BE2C (cell line): ENCODE results near the gene LRRC43.

ENCODE experiments used
- DNase-seq: peaks from one replicate; pipeline ENCODE4 v3.0.0-alpha.2; 2020
- H3K27me3 ChIP-seq: fragments of 250-450 bp; sonication (Bioruptor Pico); 2 replicates; pipeline ENCODE4 v1.5.1; 2020; ENCODE audit warnings: mild to moderate bottlenecking
- H3K36me3 ChIP-seq: fragments of 250-450 bp; sonication (Bioruptor Pico); 2 replicates; pipeline ENCODE4 v1.5.1; 2020; ENCODE audit warnings: mild to moderate bottlenecking
- H3K4me1 ChIP-seq: fragments of 250-450 bp; sonication (Bioruptor Pico); 2 replicates; pipeline ENCODE4 v1.5.1; 2020
- H3K4me3 ChIP-seq: 2 replicates; pipeline ENCODE4 v1.5.1; 2011; ENCODE audit warnings: low read depth, low read length
- H3K9me3 ChIP-seq: fragments of 250-450 bp; sonication (Bioruptor Pico); 2 replicates; pipeline ENCODE4 v1.5.1; 2020
- TF ChIP-seq, protein P1 (sequence below): IDR thresholded peaks from 2 replicates; pipeline ENCODE4 v1.5.1; 2012; ENCODE audit warnings: mild to moderate bottlenecking, low read depth, low read length

The LRRC43 gene

DNA sequence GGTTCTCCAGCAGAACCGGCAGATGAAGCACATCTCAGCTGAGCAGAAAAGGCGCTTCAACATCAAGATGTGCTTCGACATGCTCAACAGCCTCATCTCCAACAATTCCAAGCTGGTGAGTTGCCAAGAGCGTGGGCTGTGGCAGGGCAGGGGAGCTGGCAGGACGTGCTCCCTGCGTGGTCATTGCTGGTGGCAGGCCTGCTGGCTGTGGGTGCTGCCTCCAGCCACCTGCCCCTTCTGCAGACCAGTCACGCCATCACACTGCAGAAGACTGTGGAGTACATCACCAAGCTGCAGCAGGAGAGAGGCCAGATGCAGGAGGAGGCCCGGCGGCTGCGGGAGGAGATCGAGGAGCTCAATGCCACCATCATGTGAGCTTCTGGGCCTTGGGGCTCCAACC lies 44.7 kb upstream of the LRRC43 start:
- H3K4me3 ChIP-seq: no peak overlapping the region
- no peaks in the 10 kb centered on the region for H3K27me3 ChIP-seq
- H3K4me1 ChIP-seq: no peaks in the 10 kb centered on the region
- TF ChIP-seq, protein P1, sequence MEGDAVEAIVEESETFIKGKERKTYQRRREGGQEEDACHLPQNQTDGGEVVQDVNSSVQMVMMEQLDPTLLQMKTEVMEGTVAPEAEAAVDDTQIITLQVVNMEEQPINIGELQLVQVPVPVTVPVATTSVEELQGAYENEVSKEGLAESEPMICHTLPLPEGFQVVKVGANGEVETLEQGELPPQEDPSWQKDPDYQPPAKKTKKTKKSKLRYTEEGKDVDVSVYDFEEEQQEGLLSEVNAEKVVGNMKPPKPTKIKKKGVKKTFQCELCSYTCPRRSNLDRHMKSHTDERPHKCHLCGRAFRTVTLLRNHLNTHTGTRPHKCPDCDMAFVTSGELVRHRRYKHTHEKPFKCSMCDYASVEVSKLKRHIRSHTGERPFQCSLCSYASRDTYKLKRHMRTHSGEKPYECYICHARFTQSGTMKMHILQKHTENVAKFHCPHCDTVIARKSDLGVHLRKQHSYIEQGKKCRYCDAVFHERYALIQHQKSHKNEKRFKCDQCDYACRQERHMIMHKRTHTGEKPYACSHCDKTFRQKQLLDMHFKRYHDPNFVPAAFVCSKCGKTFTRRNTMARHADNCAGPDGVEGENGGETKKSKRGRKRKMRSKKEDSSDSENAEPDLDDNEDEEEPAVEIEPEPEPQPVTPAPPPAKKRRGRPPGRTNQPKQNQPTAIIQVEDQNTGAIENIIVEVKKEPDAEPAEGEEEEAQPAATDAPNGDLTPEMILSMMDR: no peak
- H3K36me3 ChIP-seq: peaks cover 52% of the 10 kb centered on the region
- no peak for DNase-seq
- H3K9me3 ChIP-seq: peaks cover 6% of the 10 kb centered on the region; the same call in 1 of the 2 replicates

DNA sequence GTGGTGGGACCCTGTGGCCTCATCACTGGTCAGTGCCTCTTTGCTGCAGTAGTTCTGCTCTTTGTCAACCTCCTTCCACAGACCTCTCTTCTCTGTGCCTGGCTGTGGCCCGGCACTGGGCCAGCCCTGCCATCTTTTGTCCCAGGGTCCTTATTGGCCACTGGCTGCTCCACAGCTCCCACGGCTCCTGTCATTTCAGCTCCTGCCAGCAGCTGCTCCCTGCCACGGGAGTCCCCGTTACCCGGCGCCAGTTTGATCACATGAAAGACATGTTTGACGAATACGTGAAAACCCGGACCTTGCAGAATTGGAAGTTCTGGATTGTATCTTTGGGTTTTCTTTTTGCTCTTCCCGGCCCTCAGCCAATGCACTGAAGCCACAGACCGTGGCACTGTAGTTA lies 44.3 kb upstream of the LRRC43 start:
- Histone ChIP-seq H3K27me3 (no peaks in the 10 kb centered on the region), H3K4me3 (no peak overlapping the region), H3K4me1 (no peaks in the 10 kb centered on the region), H3K36me3 (peaks cover 54% of the 10 kb centered on the region), H3K9me3 (peaks cover 6% of the 10 kb centered on the region; the same call in 1 of the 2 replicates)
- DNase-seq: no peak
- TF ChIP-seq, protein P1: no peak

DNA sequence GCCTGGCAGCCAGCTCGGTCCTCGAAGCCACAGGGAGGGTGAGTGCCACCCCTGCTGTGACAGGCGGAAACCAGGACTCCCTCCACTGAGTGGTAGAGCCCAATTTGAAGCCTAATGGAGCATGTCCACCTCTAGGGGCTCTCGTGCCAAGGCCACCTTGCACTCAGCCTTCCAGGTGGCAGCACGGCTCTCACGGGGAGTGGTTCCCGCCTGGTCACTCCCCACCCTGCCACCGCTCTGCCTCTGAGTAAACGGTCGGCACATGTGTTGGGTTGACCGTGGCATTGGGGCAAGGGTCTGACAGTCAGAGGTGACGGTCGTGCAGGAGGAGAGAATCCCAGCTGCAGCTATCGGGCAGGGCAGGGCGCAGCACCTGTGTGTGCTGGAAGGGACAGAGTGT lies 43.7 kb upstream of the LRRC43 start:
- no peak overlapping the region for H3K4me3 ChIP-seq
- H3K4me1 ChIP-seq: no peaks in the 10 kb centered on the region
- peaks cover 54% of the 10 kb centered on the region for H3K36me3 ChIP-seq
- H3K9me3 ChIP-seq: peaks cover 6% of the 10 kb centered on the region; the same call in 1 of the 2 replicates
- no peaks in the 10 kb centered on the region for H3K27me3 ChIP-seq
- no peak for DNase-seq
- TF ChIP-seq, protein P1: no peak

DNA sequence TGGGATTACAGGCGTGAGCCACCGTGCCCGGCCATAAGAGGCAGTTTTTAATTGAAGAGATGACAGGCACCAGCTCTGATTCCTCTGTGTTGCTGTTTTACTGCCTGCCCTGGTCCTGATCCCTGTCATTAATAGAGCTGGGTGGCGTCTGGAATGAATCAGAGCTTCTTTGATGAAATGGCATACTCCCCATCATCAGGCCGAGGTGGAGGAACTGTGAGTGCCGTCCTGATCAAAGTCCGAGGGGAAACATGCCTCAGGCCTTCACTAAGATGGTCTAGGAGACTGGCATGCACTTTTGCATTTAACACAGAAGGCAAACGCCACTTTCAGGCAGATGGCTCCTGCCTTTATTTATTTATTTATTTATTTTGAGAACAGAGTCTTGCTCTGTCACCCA lies 43.0 kb upstream of the LRRC43 start:
- Histone ChIP-seq H3K27me3 (no peaks in the 10 kb centered on the region), H3K4me3 (no peak overlapping the region), H3K4me1 (no peaks in the 10 kb centered on the region), H3K9me3 (peaks cover 6% of the 10 kb centered on the region; the same call in 1 of the 2 replicates), H3K36me3 (peaks cover 50% of the 10 kb centered on the region)
- no peak for DNase-seq
- TF ChIP-seq, protein P1: no peak

DNA sequence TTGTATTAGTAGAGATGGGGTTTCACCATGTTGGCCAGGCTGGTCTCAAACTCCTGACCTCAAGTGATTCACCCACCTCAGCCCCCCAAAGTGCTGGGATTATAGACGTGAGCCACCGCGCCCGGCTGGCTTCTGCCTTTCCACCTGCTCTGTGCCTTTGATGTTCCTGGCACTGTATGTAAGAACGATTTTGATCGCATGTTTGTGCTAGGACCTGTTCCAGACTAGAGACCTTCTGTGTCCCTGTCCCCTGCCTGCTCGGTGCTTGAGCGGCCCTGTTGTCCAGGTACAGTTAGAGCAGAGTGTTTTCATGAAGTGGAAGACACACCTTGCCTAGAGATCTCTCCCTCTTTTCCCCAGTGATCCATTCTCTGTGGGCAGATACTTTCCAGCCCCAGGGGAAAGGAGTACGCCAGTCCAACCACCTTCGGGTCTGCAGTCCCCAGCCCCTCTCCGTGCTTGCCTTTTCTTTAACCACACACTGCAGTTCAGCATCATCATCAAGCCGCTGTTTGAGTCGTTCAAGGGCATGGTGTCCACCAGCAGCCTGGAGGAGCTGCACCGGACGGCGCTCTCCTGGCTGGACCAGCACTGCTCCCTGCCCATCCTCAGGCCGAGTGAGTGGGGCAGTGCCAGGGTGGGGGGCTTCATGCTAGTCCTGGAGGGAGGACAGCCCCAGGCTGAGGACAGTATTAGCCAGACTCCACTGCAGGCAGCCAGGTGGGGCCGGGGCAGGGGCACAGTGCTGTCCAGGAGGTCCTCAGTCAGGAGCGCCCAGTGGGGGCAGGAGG lies 42.3 kb upstream of the LRRC43 start:
- DNase-seq: no peak
- H3K36me3 ChIP-seq: peaks cover 43% of the 10 kb centered on the region
- TF ChIP-seq, protein P1: no peak

More for the DNA sequence above, 42.3 kb upstream of the LRRC43 start:
- Histone ChIP-seq H3K27me3 (no peaks in the 10 kb centered on the region), H3K9me3 (peaks cover 6% of the 10 kb centered on the region; the same call in 1 of the 2 replicates), H3K4me1 (no peaks in the 10 kb centered on the region), H3K4me3 (no peak overlapping the region)
